ENCODE results near the gene ASIC4.

GRCh38 chr2:219565130-219566080, 51.1 kb downstream of the ASIC4 start:
- TF ChIP-seq CTCF (conservative IDR thresholded peaks at IDR 0.05; ENCODE audit: low read depth, low read length) (no peak), EZH2 (IDR thresholded peaks at IDR 0.05; ENCODE audit: low read length, unreplicated experiment) (no peak)

Data from PC-3 (cell line).